Left lung (tissue), 10 donors: Measurements from ENCODE around the gene SHISA5. TPM values are rescaled to one million over a fixed set of nuclear protein-coding genes. Genes with fewer than 3 reads are reported as not detected.

Source experiments
- ATAC-seq: fragments of 200-7000 bp; cut with Tn5 transposase; one replicate; pipeline ENCODE4 v1.9.1; 2020; ENCODE audit warnings: moderate library complexity
- DNase-seq, 4 donors: peaks; one replicate each; pipeline ENCODE4 v3.0.0-alpha.2; 2013 to 2020
- H3K27ac ChIP-seq, 2 donors: fragments of 200-600 bp; sonication (generic) in 1 of 2; one replicate each; pipeline versions ENCODE4 v1.5.0 to v1.8.0; 2020 to 2021
- H3K27me3 ChIP-seq, 2 donors: fragments of 200-600 bp; sonication (generic) in 1 of 2; one replicate each; pipeline versions ENCODE4 v1.5.0 to v1.8.0; 2020 to 2021
- H3K36me3 ChIP-seq, 2 donors: fragments of 200-600 bp; sonication (generic) in 1 of 2; one replicate each; pipeline versions ENCODE4 v1.5.0 to v1.8.0; 2020 to 2021
- H3K4me1 ChIP-seq, 2 donors: fragments of 200-600 bp; one replicate each; pipeline ENCODE4 v1.8.0; 2021
- H3K4me3 ChIP-seq, 2 donors: fragments of 200-600 bp; sonication (generic) in 1 of 2; one replicate each; pipeline versions ENCODE4 v1.5.0 to v1.8.0; 2020 to 2021; ENCODE audit warnings: mild to moderate bottlenecking in 1 of 2
- H3K9me3 ChIP-seq, 2 donors: fragments of 200-600 bp; sonication (generic) in 1 of 2; one replicate each; pipeline versions ENCODE4 v1.5.0 to v1.8.0; 2020 to 2021
- intact Hi-C, 2 donors: fragments of 100-400 bp; cut with DNase I; formaldehyde crosslinking; loops; one replicate each; pipeline versions ENCODE4 v1.11.2 to v1.14.2; 2022
- polyA plus RNA-seq, 6 donors: library from polyadenylated mRNA; unstranded; fragments of 120-200 nt; gene quantifications; one replicate each; pipeline ENCODE4 v1.2.1, GENCODE V29; 2013; ENCODE audit not compliant: insufficient read length in 6 of 6
- total RNA-seq, 2 donors: library from RNA; stranded (reverse); fragmentation: NEBNext Ultra II Directional; extraction: Animal tissue kit (Norgen Biotek cat#: 25700); gene quantifications; one replicate each; pipeline ENCODE4 v1.2.1, GENCODE V29; 2021
- TF ChIP-seq, protein P1 (sequence below), 2 donors: fragments of 200-600 bp; sonication (generic) in 1 of 2; IDR thresholded peaks; one replicate each; pipeline versions ENCODE4 v1.5.0 to v1.8.0; 2021; ENCODE audit warnings: antibody characterized with exemption in 2 of 2
- donor health status: DM: no; HTN: yes; CAD: no.
- donor health status: DM: no; HTN: no; CAD: no.

The SHISA5 gene
- total and polyA plus RNA-seq, 8 donors, result 99.2 to 206 (median 114) TPM

GRCh38 chr3:48446425-48447193 lies 57.4 kb downstream of the SHISA5 start, which contains the start of gene ATRIP:
Gene ATRIP, plus strand, starts transcription at chr3:48446737. Its CDS starts 109 bp downstream, at chr3:48446846.
- H3K9me3 ChIP-seq, result no peaks in the 10 kb centered on the region
- no peaks in the 10 kb centered on the region for H3K27me3 ChIP-seq
- ATAC-seq, result peak; percentile 99
- peaks cover 0 to 34% of the 10 kb centered on the region in 2 donors for H3K36me3 ChIP-seq
- H3K4me3 ChIP-seq, result peak within 1 kb of the TSS; percentile 85 to 91
- TF ChIP-seq, protein P1, sequence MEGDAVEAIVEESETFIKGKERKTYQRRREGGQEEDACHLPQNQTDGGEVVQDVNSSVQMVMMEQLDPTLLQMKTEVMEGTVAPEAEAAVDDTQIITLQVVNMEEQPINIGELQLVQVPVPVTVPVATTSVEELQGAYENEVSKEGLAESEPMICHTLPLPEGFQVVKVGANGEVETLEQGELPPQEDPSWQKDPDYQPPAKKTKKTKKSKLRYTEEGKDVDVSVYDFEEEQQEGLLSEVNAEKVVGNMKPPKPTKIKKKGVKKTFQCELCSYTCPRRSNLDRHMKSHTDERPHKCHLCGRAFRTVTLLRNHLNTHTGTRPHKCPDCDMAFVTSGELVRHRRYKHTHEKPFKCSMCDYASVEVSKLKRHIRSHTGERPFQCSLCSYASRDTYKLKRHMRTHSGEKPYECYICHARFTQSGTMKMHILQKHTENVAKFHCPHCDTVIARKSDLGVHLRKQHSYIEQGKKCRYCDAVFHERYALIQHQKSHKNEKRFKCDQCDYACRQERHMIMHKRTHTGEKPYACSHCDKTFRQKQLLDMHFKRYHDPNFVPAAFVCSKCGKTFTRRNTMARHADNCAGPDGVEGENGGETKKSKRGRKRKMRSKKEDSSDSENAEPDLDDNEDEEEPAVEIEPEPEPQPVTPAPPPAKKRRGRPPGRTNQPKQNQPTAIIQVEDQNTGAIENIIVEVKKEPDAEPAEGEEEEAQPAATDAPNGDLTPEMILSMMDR (IDR thresholded peaks at IDR 0.05), result no peak
- intact Hi-C loops, result no loop called here
- H3K27ac ChIP-seq, result peak within 1 kb of the TSS; percentile 88 to 95
- peaks cover 10 to 35% of the 10 kb centered on the region in 2 donors for H3K4me1 ChIP-seq
- peak; percentile 79 to 96 (median 90) for DNase-seq

- Histone ChIP-seq H3K4me3 (peak overlapping the region; percentile 85 to 91), H3K36me3 (peaks cover 0 to 38% of the 10 kb centered on the region in 2 donors), H3K27ac (peak overlapping the region; percentile 88 to 95), H3K27me3 (no peaks in the 10 kb centered on the region), H3K4me1 (peaks cover 15 to 41% of the 10 kb centered on the region in 2 donors), H3K9me3 (no peaks in the 10 kb centered on the region)
- ATAC-seq, result no peak
- intact Hi-C loops, result no loop called here
- TF ChIP-seq, protein P1 (IDR thresholded peaks at IDR 0.05), result no peak
- no peak for DNase-seq
Observed at GRCh38 chr3:48446043-48446424, 57.9 kb downstream of the SHISA5 start.

- H3K27me3 ChIP-seq, result no peaks in the 10 kb centered on the region
- H3K4me1 ChIP-seq, result peaks cover 16 to 45% of the 10 kb centered on the region in 2 donors
- intact Hi-C loops, result no loop called here
- no peaks in the 10 kb centered on the region for H3K9me3 ChIP-seq
- ATAC-seq, result no peak
- peak overlapping the region in 1 of 2 donors; percentile 85 for H3K4me3 ChIP-seq
- peaks cover 0 to 38% of the 10 kb centered on the region in 2 donors for H3K36me3 ChIP-seq
- H3K27ac ChIP-seq, result no peak overlapping the region
- TF ChIP-seq, protein P1 (IDR thresholded peaks at IDR 0.05), result no peak
- DNase-seq, result no peak
Observed at GRCh38 chr3:48445277-48445882, 58.6 kb downstream of the SHISA5 start.

GRCh38 chr3:48441940-48442339 lies 62.0 kb downstream of the SHISA5 start:
- Histone ChIP-seq H3K27ac (no peak overlapping the region), H3K36me3 (peaks cover 0 to 38% of the 10 kb centered on the region in 2 donors), H3K4me3 (peak overlapping the region in 1 of 2 donors; percentile 75), H3K27me3 (no peaks in the 10 kb centered on the region), H3K9me3 (no peaks in the 10 kb centered on the region), H3K4me1 (peaks cover 19 to 37% of the 10 kb centered on the region in 2 donors)
- TF ChIP-seq, protein P1 (IDR thresholded peaks at IDR 0.05), result no peak
- DNase-seq (no peak), ATAC-seq (no peak)
- intact Hi-C loops, result no loop called here

- intact Hi-C loops, result no loop called here
- H3K27me3 ChIP-seq, result no peaks in the 10 kb centered on the region
- H3K4me1 ChIP-seq, result peaks cover 14 to 39% of the 10 kb centered on the region in 2 donors
- H3K27ac ChIP-seq, result peak overlapping the region; percentile 92 to 96
- TF ChIP-seq, protein P1 (IDR thresholded peaks at IDR 0.05), result no peak
- peak overlapping the region; percentile 75 to 94 for H3K4me3 ChIP-seq
- ATAC-seq, result peak; percentile 15
- no peaks in the 10 kb centered on the region for H3K9me3 ChIP-seq
- peaks cover 0 to 38% of the 10 kb centered on the region in 2 donors for H3K36me3 ChIP-seq
- DNase-seq, result no peak
Observed at GRCh38 chr3:48440590-48440958, 63.4 kb downstream of the SHISA5 start.
